ENCODE measurements around the gene ARHGAP25. TPM values are rescaled to one million over a fixed set of nuclear protein-coding genes. Genes with fewer than 3 reads are reported as not detected.

The ARHGAP25 gene
- total and polyA plus RNA-seq, 2 donors from 2014 or later: 6.3 to 20.4 TPM

GRCh38 chr2:68734176-68734575 is 435 bp upstream of the ARHGAP25 start:
- Histone ChIP-seq H3K36me3 (ENCODE audit: control insufficient read depth in 2 of 3, insufficient read depth in 3 of 3, low read length in 3 of 3) (no peaks in the 10 kb centered on the region), H3K4me3 (ENCODE audit: low read length in 3 of 3) (no peak overlapping the region), H3K4me1 (ENCODE audit: control insufficient read depth in 2 of 3, insufficient read depth in 2 of 3, low read depth in 1 of 3, low read length in 3 of 3) (no peaks in the 10 kb centered on the region), H3K27ac (ENCODE audit: low read depth in 2 of 2, low read length in 2 of 2) (no peak overlapping the region), H3K9me3 (ENCODE audit: control insufficient read depth in 2 of 3, insufficient read depth in 1 of 3, low read length in 3 of 3) (no peaks in the 10 kb centered on the region), H3K9ac (ENCODE audit: low read length in 3 of 3) (no peak overlapping the region), H3K27me3 (ENCODE audit: control insufficient read depth, insufficient read depth, low read length) (no peaks in the 10 kb centered on the region)
- no peak for FAIRE-seq
- TF ChIP-seq CTCF (IDR thresholded peaks at IDR 0.05; ENCODE audit: borderline replicate concordance, extremely low read depth, insufficient read depth): no peak
- DNase-seq: no peak
- intact Hi-C loops (cut with DNase I): no loop called here

GRCh38 chr2:68736086-68736485 is 1.5 kb downstream of the ARHGAP25 start:
- intact Hi-C loops (cut with DNase I): no loop called here
- no peaks in the 10 kb centered on the region for H3K4me1 ChIP-seq (ENCODE audit: control insufficient read depth in 2 of 3, insufficient read depth in 2 of 3, low read depth in 1 of 3, low read length in 3 of 3)
- FAIRE-seq (no peak), DNase-seq (no peak)
- H3K27ac ChIP-seq (ENCODE audit: low read depth in 2 of 2, low read length in 2 of 2): no peak overlapping the region
- H3K9ac ChIP-seq (ENCODE audit: low read length in 3 of 3): no peak overlapping the region
- no peak for TF ChIP-seq CTCF (IDR thresholded peaks at IDR 0.05; ENCODE audit: borderline replicate concordance, extremely low read depth, insufficient read depth)
- no peak overlapping the region for H3K4me3 ChIP-seq (ENCODE audit: low read length in 3 of 3)
- no peaks in the 10 kb centered on the region for H3K36me3 ChIP-seq (ENCODE audit: control insufficient read depth in 2 of 3, insufficient read depth in 3 of 3, low read length in 3 of 3)
- H3K27me3 ChIP-seq (ENCODE audit: control insufficient read depth, insufficient read depth, low read length): no peaks in the 10 kb centered on the region
- H3K9me3 ChIP-seq (ENCODE audit: control insufficient read depth in 2 of 3, insufficient read depth in 1 of 3, low read length in 3 of 3): no peaks in the 10 kb centered on the region

GRCh38 chr2:68737711-68738110 is 3.1 kb downstream of the ARHGAP25 start:
- H3K27ac ChIP-seq (ENCODE audit: low read depth in 2 of 2, low read length in 2 of 2): no peak overlapping the region
- H3K4me3 ChIP-seq (ENCODE audit: low read length in 3 of 3): peak overlapping the region in 1 of 3 donors; percentile 3
- no peaks in the 10 kb centered on the region for H3K27me3 ChIP-seq (ENCODE audit: control insufficient read depth, insufficient read depth, low read length)
- intact Hi-C loops (cut with DNase I): no loop called here
- no peaks in the 10 kb centered on the region for H3K36me3 ChIP-seq (ENCODE audit: control insufficient read depth in 2 of 3, insufficient read depth in 3 of 3, low read length in 3 of 3)
- DNase-seq: peak in 1 of 5 donors; percentile 26
- no peak overlapping the region for H3K9ac ChIP-seq (ENCODE audit: low read length in 3 of 3)
- no peak for TF ChIP-seq CTCF (IDR thresholded peaks at IDR 0.05; ENCODE audit: borderline replicate concordance, extremely low read depth, insufficient read depth)
- no peaks in the 10 kb centered on the region for H3K4me1 ChIP-seq (ENCODE audit: control insufficient read depth in 2 of 3, insufficient read depth in 2 of 3, low read depth in 1 of 3, low read length in 3 of 3)
- no peaks in the 10 kb centered on the region for H3K9me3 ChIP-seq (ENCODE audit: control insufficient read depth in 2 of 3, insufficient read depth in 1 of 3, low read length in 3 of 3)
- FAIRE-seq: no peak

- DNase-seq (no peak), FAIRE-seq (no peak)
- H3K27me3 ChIP-seq (ENCODE audit: control insufficient read depth, insufficient read depth, low read length): no peaks in the 10 kb centered on the region
- H3K36me3 ChIP-seq (ENCODE audit: control insufficient read depth in 2 of 3, insufficient read depth in 3 of 3, low read length in 3 of 3): no peaks in the 10 kb centered on the region
- no peaks in the 10 kb centered on the region for H3K9me3 ChIP-seq (ENCODE audit: control insufficient read depth in 2 of 3, insufficient read depth in 1 of 3, low read length in 3 of 3)
- H3K4me1 ChIP-seq (ENCODE audit: control insufficient read depth in 2 of 3, insufficient read depth in 2 of 3, low read depth in 1 of 3, low read length in 3 of 3): no peaks in the 10 kb centered on the region
- no peak overlapping the region for H3K27ac ChIP-seq (ENCODE audit: low read depth in 2 of 2, low read length in 2 of 2)
- H3K4me3 ChIP-seq (ENCODE audit: low read length in 3 of 3): no peak overlapping the region
- no peak for TF ChIP-seq CTCF (IDR thresholded peaks at IDR 0.05; ENCODE audit: borderline replicate concordance, extremely low read depth, insufficient read depth)
- no peak overlapping the region for H3K9ac ChIP-seq (ENCODE audit: low read length in 3 of 3)
- intact Hi-C loops (cut with DNase I): no loop called here
Measured at GRCh38 chr2:68738906-68739594, 4.4 kb downstream of the ARHGAP25 start.
